Activated T-helper 9 cell treated with anti-CD3 and anti-CD28 coated beads, Interleukin-2, amount 50 U/mL, for 16 hours (primary cell): Measurements from ENCODE around the gene THBS3.
"Not testable (repeated sequence)": the region's sequence is repeated elsewhere in the genome, so short reads cannot be mapped to it uniquely, and the experiment has no call there.

Source experiments
- DNase-seq: peaks from one replicate; pipeline ENCODE4 v3.0.0-alpha.2; 2020; ENCODE audit warnings: low read depth

THBS3 gene

DNA sequence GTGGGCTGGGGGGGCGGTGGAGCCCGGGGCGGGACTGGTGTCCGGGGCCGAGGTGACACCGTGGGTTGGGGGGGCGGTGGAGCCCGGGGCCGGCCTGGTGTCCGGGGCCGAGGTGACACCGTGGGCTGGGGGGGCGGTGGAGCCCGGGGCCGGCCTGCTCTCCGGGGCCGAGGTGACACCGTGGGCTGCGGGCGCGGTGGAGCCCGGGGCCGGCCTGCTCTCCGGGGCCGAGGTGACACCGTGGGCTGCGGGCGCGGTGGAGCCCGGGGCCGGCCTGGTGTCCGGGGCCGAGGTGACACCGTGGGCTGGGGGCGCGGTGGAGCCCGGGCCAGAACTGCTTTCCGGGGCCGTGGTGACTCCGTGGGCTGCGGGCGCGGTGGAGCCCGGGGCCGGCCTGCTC lies 17.8 kb downstream of the THBS3 start:
- DNase-seq: not testable (repeated sequence)

- DNase-seq: no peak
These were observed 19.4 kb downstream of the THBS3 start for GRCh38 chr1:155188268-155188667.

GRCh38 chr1:155187456-155187891 lies 20.2 kb downstream of the THBS3 start:
- DNase-seq: no peak

DNA sequence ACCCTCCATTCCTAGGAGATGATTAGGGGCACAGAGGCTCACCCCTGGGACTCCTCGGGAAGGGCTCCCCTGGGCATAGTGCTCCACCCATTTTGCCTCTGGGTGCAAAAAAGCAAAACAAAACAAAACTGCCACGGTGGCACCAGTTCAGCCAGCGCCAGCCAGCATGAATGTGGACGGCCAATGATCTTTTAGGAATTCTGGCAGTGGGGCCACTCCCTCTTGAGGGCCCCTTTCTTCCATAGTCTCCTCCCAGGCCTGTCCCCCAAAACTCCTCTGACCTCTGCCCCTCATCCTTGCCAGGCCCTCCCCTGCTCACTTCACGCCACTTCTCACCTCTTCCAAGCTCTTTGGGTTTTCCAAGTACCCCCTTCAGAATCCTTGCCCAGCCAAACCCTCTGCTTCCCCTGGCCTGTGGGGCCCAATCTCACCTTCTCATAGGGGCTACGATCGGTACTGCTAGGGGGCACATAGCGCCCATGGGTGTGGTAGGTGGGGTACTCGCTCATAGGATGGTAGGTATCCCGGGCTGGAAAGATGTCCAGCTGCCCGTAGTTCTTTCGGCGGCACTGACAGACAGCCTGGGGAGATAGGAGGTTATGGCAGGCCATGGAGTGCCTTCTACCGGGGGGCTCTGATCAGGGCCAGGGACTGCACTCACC lies 20.8 kb downstream of the THBS3 start:
- DNase-seq: no peak

- DNase-seq: no peak
These were observed 21.5 kb downstream of the THBS3 start for GRCh38 chr1:155186067-155186793.

DNA sequence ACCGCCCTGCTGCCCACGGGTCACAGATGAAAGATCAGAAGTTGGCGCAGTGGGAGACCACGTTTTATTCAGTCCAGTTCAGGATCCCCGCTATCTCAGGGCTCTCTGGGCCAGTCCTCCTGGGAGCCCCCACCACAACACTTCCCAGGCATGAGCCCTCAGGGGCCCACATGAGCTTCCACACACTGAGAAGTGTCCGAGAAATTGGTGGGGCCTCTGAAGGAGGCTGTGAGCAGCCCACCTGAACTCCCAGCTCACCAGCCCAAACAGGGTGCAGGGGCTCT lies 22.0 kb downstream of the THBS3 start:
- no peak for DNase-seq

DNA sequence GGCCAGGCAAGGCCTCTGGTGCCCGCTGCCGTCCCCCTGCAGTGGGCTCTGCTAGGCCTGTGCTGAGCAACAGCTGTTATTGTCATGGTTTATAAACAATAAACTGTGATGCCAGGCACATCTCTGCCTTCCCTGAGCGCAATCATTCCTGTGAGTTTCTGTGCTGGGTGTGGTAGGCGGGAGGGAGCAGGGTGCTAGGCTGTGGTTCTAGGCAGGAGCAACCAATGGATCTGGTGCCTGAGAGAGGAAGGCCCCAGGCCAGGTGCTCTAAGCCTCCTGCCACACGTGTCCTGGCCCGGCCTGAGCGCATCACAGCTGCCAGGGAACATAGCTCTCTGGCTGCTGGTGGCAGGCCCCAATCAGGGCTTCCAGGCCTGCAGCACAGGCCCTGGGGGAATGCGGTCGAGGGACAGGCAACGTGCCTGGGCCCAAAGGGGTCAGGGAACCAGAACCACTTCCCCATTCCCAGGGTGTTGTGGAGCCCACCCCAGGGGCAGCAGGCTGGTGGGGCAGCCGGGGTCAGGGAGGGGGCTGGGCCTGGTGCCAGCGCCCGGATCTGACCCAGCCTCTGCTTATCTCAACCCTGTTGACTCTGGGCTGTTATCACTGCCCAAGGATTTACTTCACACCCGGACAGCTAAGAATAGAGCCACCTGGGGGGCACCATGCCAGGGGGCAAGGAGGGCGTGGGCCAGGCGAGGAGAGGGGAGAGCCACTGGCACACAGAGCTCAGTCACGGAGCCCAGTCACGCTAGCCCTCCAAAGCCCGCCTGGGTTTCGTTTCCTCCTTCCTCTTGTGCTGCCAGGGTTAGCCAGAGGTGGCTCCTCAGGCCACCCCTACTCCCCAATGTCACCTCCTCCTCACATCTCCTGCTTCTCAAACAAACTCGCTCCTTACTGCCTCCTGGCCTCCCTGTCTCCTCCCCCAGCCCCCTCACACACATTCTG lies 22.6 kb downstream of the THBS3 start:
- DNase-seq: no peak

- no peak for DNase-seq
These were observed 23.3 kb downstream of the THBS3 start for GRCh38 chr1:155184351-155184811.

DNA sequence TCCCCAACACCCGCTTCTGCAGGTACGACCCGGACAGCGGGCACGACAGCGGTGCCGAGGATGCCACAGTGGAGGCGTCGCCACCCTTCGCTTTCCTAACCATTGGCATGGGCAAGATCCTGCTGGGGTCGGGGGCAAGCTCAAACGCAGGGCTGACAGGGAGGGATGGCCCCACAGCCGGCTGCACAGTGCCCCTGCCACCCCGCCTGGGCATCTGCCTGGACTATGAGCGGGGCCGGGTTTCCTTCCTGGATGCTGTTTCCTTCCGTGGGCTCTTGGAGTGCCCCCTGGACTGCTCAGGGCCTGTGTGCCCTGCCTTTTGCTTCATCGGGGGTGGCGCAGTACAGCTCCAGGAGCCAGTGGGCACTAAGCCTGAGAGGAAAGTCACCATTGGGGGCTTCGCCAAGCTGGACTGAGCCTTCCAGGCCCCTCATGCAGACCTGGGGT lies 23.9 kb downstream of the THBS3 start:
- no peak for DNase-seq

- no peak for DNase-seq
These were observed 25.6 kb downstream of the THBS3 start for GRCh38 chr1:155182052-155182550.

DNA sequence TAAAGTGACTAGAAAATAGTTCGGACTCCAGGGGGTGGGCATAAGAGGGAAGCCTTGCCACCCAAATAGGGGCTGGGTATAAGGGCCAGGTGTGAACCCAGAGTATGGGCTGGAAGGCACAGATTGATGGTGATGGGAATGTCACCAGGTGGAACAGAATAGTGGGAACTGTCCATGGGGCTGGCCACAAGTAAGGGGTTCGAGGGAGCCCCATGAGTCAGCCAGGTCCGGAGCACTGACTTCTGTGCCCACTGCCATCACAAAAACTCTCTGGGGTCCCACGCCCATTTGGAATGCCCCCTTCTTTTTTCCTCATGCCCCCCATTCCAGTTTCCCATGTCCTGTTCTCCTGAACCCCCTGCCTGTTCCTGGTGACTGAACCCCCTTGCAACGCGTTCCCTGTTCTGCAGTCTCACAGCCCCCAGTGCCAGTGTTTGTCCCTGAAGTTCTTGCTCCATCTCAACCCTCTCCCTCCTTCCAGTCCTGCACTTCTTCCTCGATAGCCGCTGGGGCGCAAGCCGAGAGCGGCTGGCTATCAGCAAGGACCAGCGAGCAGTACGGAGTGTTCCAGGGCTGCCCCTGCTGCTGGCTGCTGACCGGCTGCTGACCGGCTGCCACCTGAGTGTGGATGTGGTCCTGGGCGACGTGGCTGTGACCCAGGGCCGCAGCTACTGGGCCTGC lies 26.2 kb downstream of the THBS3 start:
- DNase-seq: no peak

DNA sequence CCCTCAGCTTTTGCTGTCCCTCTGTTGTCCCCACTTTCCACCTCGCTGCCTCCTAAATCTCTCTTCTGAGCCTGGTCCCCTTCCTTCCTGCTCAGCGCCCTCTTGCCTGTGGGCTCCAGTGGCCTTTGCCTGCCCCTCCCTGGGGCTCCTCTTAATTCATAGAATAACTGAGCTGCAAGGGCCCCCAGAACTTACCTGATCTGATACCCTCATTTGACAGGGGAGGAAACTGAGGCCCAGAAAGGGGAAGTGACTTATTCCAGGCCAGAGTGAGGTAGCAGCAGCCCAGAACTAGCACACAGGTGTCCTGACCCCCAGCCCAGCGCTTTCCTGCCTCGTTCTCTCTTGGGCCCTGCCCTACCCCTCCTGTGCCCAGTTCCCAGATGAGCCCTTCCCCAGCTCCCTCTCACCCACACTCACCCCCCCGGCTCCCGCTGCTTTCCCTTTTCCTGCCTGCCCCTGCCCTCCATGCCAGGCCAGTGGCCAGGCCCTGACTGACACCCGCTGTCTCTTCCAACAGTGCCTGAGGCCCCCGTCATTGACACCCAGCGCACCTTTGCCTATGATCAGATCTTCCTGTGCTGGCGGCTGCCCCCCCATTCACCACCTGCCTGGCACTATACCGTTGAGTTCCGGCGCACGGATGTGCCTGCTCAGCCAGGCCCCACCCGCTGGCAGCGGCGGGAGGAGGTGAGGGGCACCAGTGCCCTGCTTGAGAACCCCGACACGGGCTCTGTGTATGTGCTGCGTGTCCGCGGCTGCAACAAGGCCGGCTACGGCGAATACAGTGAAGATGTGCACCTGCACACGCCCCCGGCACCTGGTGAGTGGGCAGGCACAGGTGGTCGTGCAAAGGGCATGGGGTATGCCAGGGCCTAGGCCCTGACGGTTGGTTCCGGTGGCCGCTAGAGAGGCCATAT lies 28.3 kb downstream of the THBS3 start:
- no peak for DNase-seq

DNA sequence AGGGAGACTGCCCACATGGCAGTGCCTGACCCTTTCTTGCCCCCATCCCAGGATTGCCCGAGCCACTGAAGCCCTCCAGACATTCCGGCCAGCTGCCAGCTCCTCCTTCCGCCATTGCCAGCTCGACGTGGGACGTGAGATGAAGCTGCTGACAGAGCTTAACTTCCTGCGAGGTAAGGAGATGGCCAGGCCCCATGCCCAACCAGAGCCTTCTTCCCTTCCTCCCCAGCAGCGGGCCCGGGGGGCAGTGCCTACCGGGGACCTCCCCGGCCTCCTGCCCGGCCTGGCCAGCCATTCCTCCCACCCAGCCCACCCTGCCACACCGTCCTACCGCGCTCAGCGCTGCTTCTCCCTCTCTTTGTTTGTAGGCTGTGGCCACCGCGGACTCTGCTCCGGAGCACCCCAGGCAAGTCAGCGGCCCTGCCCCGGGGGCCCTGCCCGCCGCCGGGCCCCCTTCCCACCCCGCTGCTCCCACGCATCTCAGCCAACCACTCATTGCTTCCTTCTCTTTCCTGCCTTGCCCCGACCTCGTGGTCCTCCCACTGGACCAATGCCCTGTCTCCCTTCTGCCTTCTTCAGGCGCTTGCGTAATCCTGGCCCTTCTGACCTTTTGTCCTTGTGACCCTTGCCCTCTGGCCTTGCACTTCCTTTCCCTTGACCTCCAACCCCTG lies 29.1 kb downstream of the THBS3 start:
- DNase-seq: no peak

DNA sequence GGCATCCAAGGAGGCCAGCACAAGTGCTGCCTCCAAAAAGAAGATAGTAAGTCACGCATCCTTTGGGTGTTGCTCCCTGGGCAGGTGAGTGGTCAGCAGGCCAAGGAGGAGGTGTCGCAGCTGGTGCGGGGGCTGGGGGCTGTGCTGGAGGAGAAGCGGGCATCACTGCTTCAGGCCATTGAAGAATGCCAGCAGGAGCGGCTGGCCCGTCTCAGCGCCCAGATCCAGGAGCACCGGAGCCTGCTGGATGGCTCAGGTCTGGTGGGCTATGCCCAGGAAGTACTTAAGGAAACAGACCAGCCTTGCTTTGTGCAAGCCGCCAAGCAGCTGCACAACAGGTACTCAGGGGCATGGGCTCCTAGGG lies 29.8 kb downstream of the THBS3 start:
- DNase-seq: no peak

DNA sequence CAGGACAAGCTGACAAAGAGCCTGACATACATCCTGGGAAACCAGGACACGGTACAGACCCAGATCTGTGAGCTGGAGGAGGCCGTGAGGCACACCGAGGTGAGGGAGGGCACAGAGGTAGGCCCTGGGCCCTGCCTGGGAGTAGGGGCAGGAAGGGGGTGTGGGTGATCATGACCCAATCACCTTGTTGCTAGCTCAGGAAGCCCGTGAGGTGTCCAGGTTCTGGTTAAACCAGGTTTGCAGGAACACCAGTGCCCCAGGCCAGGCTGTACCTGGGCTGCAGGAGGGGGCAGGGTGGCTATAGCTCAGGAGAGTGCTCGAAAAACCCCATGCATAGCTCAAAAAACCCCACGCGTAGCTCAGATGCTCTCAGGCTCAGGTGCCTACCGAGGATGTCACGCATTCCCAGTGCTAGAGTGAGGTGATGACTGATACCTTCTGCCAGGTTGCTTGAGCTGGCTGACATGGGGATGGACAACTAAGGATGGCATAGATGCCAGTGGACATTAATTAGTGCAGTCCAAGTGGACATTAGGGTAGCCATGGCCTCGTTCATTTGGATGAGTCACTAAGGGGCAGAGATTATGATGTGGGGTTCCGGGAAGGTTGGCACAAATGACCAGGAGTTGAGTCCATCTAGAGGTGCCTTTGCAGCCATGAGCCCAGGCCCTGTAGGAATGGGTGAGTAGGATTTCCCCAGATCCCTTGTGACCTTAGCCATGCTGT lies 30.3 kb downstream of the THBS3 start:
- DNase-seq: no peak

GRCh38 chr1:155176544-155177071 lies 31.1 kb downstream of the THBS3 start:
- DNase-seq: peak; percentile 75

- DNase-seq: no peak
These were observed 31.7 kb downstream of the THBS3 start for GRCh38 chr1:155175927-155176371.

DNA sequence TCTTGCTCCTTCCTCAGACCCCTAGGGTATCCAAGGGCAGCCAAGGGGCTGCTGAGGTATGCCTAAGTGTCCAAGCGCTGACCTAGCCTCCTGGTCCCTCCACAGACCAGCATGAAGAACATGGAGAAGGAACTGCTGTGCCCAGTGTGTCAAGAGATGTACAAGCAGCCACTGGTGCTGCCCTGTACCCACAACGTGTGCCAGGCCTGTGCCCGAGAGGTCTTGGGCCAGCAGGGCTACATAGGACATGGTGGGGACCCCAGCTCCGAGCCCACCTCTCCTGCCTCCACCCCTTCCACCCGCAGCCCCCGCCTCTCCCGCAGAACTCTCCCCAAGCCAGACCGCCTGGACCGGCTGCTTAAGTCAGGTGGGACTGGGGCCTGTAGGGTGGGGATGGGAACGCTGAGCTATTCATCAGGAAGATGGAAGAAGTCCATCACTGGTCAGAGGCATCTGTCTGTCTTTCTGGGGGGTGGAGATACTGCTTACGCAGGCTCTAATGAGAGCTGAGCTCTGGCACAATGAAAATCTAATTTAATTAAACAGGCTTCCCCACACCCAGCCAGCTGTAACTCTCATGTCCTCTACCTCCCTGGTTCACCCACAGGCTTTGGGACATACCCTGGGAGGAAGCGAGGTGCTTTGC lies 32.3 kb downstream of the THBS3 start:
- DNase-seq: no peak
